K562 (cell line): Measurements from ENCODE around the gene TCF4. TPM values are rescaled to one million over a fixed set of nuclear protein-coding genes. Genes with fewer than 3 reads are reported as not detected.

Experiments used
- ATAC-seq: fragments of 200-7000 bp; cut with Tn5 transposase; 3 replicates; pipeline ENCODE4 v1.9.1; 2020; ENCODE audit warnings: moderate library complexity
- BruUV-seq: library from RNA; stranded (reverse); fragments of 400-500 nt; replicated peaks from 2 replicates; lab custom pipeline; 2021; lab: Mats Ljungman, UMichigan
- CTCF ChIA-PET: fragments of 300-600 bp; formaldehyde crosslinking; extraction: SDS; loops from one replicate; lab custom pipeline; 2021; ENCODE audit warnings: low intra/inter-chr PET ratio; lab: Yijun Ruan, JAX
- POLR2A ChIA-PET: fragments of 300-600, 350-650 bp; sonication (Branson Sonifier 250); formaldehyde crosslinking; extraction: SDS; loops from one replicate; lab custom pipeline; 2021; ENCODE audit warnings: antibody characterized with exemption, inconsistent platforms; lab: Yijun Ruan, JAX
- DNase-seq, 4 experiments: peaks; one replicate each; pipeline versions ENCODE4 v3.0.0 to v3.0.0-alpha.2; 2011 to 2018; ENCODE audit warnings: low spot score in 3 of 4, mixed read lengths in 3 of 4; ENCODE audit errors: extremely low read depth in 1 of 4
- FAIRE-seq: peaks from 2 replicates; lab custom pipeline; 2011; peaks lifted over from hg19 to GRCh38; lab: Jason Lieb, UNC
- H2AFZ ChIP-seq: 2 replicates; pipeline ENCODE4 v1.6.0; 2011; ENCODE audit warnings: low read depth, low read length, control low read depth, inconsistent platforms
- H3K27ac ChIP-seq: fragments of 200-600 bp; 3 replicates; pipeline ENCODE4 v1.8.0; 2011; ENCODE audit warnings: low read depth, mild to moderate bottlenecking, control low read depth, inconsistent platforms, low read length, moderate library complexity, mixed read lengths; ENCODE audit errors: extremely low read depth
- H3K27me3 ChIP-seq, 2 experiments: fragments of 300-600 bp in 1 of 2; 2 replicates in 1 of 2; 3 replicates in 1 of 2; pipeline versions ENCODE4 v1.6.0 to v1.8.0; 2011; ENCODE audit warnings: inconsistent platforms in 2 of 2, low read length in 2 of 2, mild to moderate bottlenecking in 1 of 2, mixed read lengths in 1 of 2, moderate library complexity in 1 of 2; ENCODE audit not compliant: control insufficient read depth in 2 of 2, insufficient read depth in 2 of 2
- H3K36me3 ChIP-seq: fragments of 300-600 bp; 3 replicates; pipeline ENCODE4 v1.8.0; 2011; ENCODE audit warnings: mild to moderate bottlenecking, low read length, inconsistent platforms; ENCODE audit not compliant: control insufficient read depth, insufficient read depth
- H3K4me1 ChIP-seq, 2 experiments: fragments of 200-600 bp in 1 of 2; replicated peaks in 1 of 2; 2 replicates in 1 of 2; 3 replicates in 1 of 2; pipeline versions ENCODE4 v1.5.1 to v1.8.0; 2011; ENCODE audit warnings: inconsistent platforms in 2 of 2, low read length in 2 of 2, mild to moderate bottlenecking in 1 of 2, mixed read lengths in 1 of 2, moderate library complexity in 1 of 2; ENCODE audit not compliant: control insufficient read depth in 2 of 2, insufficient read depth in 2 of 2
- H3K4me2 ChIP-seq: 2 replicates; pipeline ENCODE4 v1.6.1; 2011; ENCODE audit warnings: low read length, control low read depth, inconsistent platforms, mixed read lengths; ENCODE audit not compliant: insufficient read depth
- H3K4me3 ChIP-seq: fragments of 200-600 bp; sonication (generic), shearing (Covaris generic); 2 replicates; pipeline ENCODE4 v1.5.1; 2016; ENCODE audit warnings: control low read depth, inconsistent platforms
- H3K79me2 ChIP-seq: fragments of 200-600 bp; 3 replicates; pipeline ENCODE4 v1.8.0; 2011; ENCODE audit warnings: low read length, inconsistent platforms; ENCODE audit not compliant: control insufficient read depth, insufficient read depth
- H3K9ac ChIP-seq, 2 experiments: 2 replicates each; pipeline versions ENCODE4 v1.6.0 to v1.6.1; 2011; ENCODE audit warnings: low read depth in 2 of 2, low read length in 2 of 2, control low read depth in 1 of 2, inconsistent platforms in 1 of 2, mild to moderate bottlenecking in 1 of 2, mixed read lengths in 1 of 2; ENCODE audit not compliant: insufficient read depth in 1 of 2
- H3K9me1 ChIP-seq: one replicate; pipeline ENCODE4 v1.6.0; 2011; ENCODE audit warnings: inconsistent platforms, mild to moderate bottlenecking, low read length, moderate library complexity; ENCODE audit not compliant: control insufficient read depth, insufficient read depth
- H3K9me3 ChIP-seq: replicated peaks from 2 replicates; pipeline ENCODE4 v1.5.1; 2011; ENCODE audit warnings: low read depth, low read length, inconsistent platforms; ENCODE audit not compliant: control insufficient read depth, insufficient read depth
- H4K20me1 ChIP-seq: replicated peaks from 2 replicates; pipeline ENCODE4 v1.6.1; 2011; ENCODE audit warnings: low read length, inconsistent platforms, mixed read lengths; ENCODE audit not compliant: control insufficient read depth, insufficient read depth
- CBFA2T3 ChIP-seq: fragments of 450-650 bp; IDR thresholded peaks from 2 replicates; pipeline ENCODE4 v1.6.1; 2017
- EWSR1 ChIP-seq: fragments of 450-650 bp; IDR thresholded peaks from 2 replicates; pipeline ENCODE4 v1.6.1; 2018; ENCODE audit warnings: borderline replicate concordance, mild to moderate bottlenecking, low read depth, moderate library complexity; ENCODE audit not compliant: partially characterized antibody
- HDAC6 ChIP-seq: IDR thresholded peaks from 2 replicates; pipeline ENCODE4 v1.6.1; 2012; ENCODE audit warnings: low read depth, mild to moderate bottlenecking, control low read depth, inconsistent platforms, low read length, moderate library complexity
- HNRNPLL ChIP-seq: fragments of 200-400 bp; formaldehyde crosslinking; IDR thresholded peaks from 2 replicates; pipeline ENCODE4 v1.6.1; 2017; ENCODE audit warnings: low read length, low read depth, mild to moderate bottlenecking; ENCODE audit not compliant: poor library complexity, severe bottlenecking
- KLF16 ChIP-seq: IDR thresholded peaks from 2 replicates; pipeline ENCODE4 v1.6.1; 2016; ENCODE audit warnings: antibody characterized with exemption
- LEF1 ChIP-seq: fragments of 450-650 bp; IDR thresholded peaks from 2 replicates; pipeline ENCODE4 v1.6.1; 2016; ENCODE audit warnings: mild to moderate bottlenecking
- RBM14 ChIP-seq: fragments of 200-400 bp; formaldehyde crosslinking; IDR thresholded peaks from 2 replicates; pipeline ENCODE4 v1.6.1; 2018; ENCODE audit warnings: low read depth, mild to moderate bottlenecking, low read length, moderate library complexity, borderline replicate concordance; ENCODE audit not compliant: insufficient read depth
- RBM17 ChIP-seq: fragments of 200-400 bp; formaldehyde crosslinking; IDR thresholded peaks from 2 replicates; pipeline ENCODE4 v1.6.1; 2017; ENCODE audit warnings: low read depth, mild to moderate bottlenecking, low read length, borderline replicate concordance
- SNRNP70 ChIP-seq: fragments of 200-400 bp; formaldehyde crosslinking; optimal IDR thresholded peaks from 2 replicates; pipeline ENCODE3; 2017; ENCODE audit warnings: low read depth, low read length
- TAL1 ChIP-seq: fragments of 450-650 bp; IDR thresholded peaks from 2 replicates; pipeline ENCODE4 v1.6.1; 2016; ENCODE audit warnings: mild to moderate bottlenecking
- ZNF224 ChIP-seq: sonication (generic); formaldehyde crosslinking; IDR thresholded peaks from 2 replicates; pipeline ENCODE4 v1.8.0; 2022; ENCODE audit warnings: mild to moderate bottlenecking, missing genetic modification reagents
- ZNF699 ChIP-seq: fragments of 250-450 bp; sonication (Bioruptor Pico); IDR thresholded peaks from 2 replicates; pipeline ENCODE4 v1.8.0; 2021; ENCODE audit warnings: mild to moderate bottlenecking, moderate library complexity; ENCODE audit not compliant: insufficient replicate concordance
- WGBS: fragments of 100-300 bp; shearing (Covaris generic); methylation state at CpG from one replicate; pipeline ENCODE4 v1.1.6; 2016; ENCODE audit warnings: low coverage, mixed read lengths; ENCODE audit not compliant: insufficient coverage; ENCODE audit errors: missing lambda C conversion rate; 5-methylcytosine and 5-hydroxymethylcytosine counted together
- in situ Hi-C: fragments of 300-500 bp; cut with MboI; formaldehyde crosslinking; loops from 4 replicates; pipeline ENCODE4 v1.15.0; 2018; ENCODE audit warnings: inconsistent platforms, mixed read lengths
- intact Hi-C: fragments of 100-400 bp; cut with micrococcal nuclease; formaldehyde crosslinking; loops from 2 replicates; pipeline ENCODE4 v1.14.2; 2022
- polyA plus RNA-seq, 8 experiments: library from polyadenylated mRNA; depleted of rRNA in 4 of 8; stranded (reverse) in 5 of 8; unstranded in 3 of 8; fragments of >200 nt; fragmentation: Nextera tagmentation in 2 of 8; fragmentation: Illumina TruSeq in 1 of 8; extraction: Ambion mirVana in 2 of 8; extraction: Trizol in 1 of 8; gene quantifications; 2 replicates each; pipeline versions ENCODE4 v1.2.1 to v1.2.3, GENCODE V29; 2011 to 2014; ENCODE audit warnings: inconsistent platforms in 1 of 8, missing spikeins in 1 of 8
- total RNA-seq, 7 experiments: library from RNA; depleted of rRNA in 6 of 7; stranded (reverse); fragments of >200 nt in 6 of 7; fragmentation: Illumina TruSeq in 2 of 7; extraction: Trizol in 2 of 7; gene quantifications; 2 replicates each; pipeline versions ENCODE4 v1.2.1 to v1.2.3, GENCODE V29; 2011 to 2021; ENCODE audit warnings: low replicate concordance in 1 of 7

Gene TCF4
- total and polyA plus RNA-seq, 9 of the 15 experiments (the other 6 are each of a cell fraction or from before 2014, with no cell fraction given), result 4.8 to 24.7 (median 15.2) TPM

DNA sequence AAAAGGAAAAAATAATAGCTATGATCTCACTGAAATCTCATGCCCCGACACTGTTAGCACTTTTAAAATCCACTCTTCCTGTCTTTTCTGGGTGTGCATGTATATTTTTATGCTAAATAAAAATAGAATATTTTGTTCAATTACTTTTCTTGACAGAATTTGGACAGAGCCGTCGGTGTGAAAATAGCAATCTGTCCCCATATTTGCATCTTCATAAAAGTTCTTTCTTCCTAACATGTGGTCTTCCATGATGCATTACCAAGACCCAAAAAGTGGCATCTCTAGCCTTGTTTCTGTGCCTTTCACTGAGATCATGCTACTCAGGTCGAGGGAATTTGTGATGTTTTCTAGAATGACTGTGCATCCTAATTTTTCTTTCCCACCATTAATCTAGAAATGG is 329.9 kb downstream of the TCF4 start:
- FAIRE-seq (no peak), DNase-seq (no peak), ATAC-seq (no peak)
- CTCF ChIA-PET, result no interaction called here
- no peak overlapping the region for H2AFZ ChIP-seq
- H3K4me2 ChIP-seq, result no peak overlapping the region
- H3K9me1 ChIP-seq, result no peaks in the 10 kb centered on the region
- intact Hi-C loops, result no loop called here
- no peaks in the 10 kb centered on the region for H3K9me3 ChIP-seq
- H3K79me2 ChIP-seq, result no peaks in the 10 kb centered on the region
- H3K4me3 ChIP-seq, result no peak overlapping the region
- no peaks in the 10 kb centered on the region for H4K20me1 ChIP-seq
- H3K27ac ChIP-seq, result no peak overlapping the region
- no peak for TF ChIP-seq ZNF224 (CRISPR knock-in tag)
- TF ChIP-seq RBM17, result no peak
- no peak for TF ChIP-seq HNRNPLL
- no peak for TF ChIP-seq CBFA2T3
- TF ChIP-seq TAL1, result no peak
- TF ChIP-seq HDAC6, result no peak
- no peak for TF ChIP-seq SNRNP70
- no peak for TF ChIP-seq ZNF699 (CRISPR knock-in tag)
- no peak for TF ChIP-seq EWSR1
- TF ChIP-seq KLF16, result no peak
- TF ChIP-seq LEF1, result no peak
- TF ChIP-seq RBM14, result no peak
- POLR2A ChIA-PET, result no interaction called here
- no peaks in the 10 kb centered on the region for H3K27me3 ChIP-seq
- WGBS, result 75% methylated on average over 4 of the region's 4 CpGs
- no peak overlapping the region for H3K9ac ChIP-seq
- H3K4me1 ChIP-seq, result no peaks in the 10 kb centered on the region
- 0 out of 3 replicates have a peak, but pooled peaks cover 4% of the 10 kb centered on the region for H3K36me3 ChIP-seq
- in situ Hi-C loops, result no loop called here
- no TSS peak for BruUV-seq
